H1 (cell line): ENCODE data around the gene R3HCC1L. TPM values are rescaled to one million over a fixed set of nuclear protein-coding genes. Genes with fewer than 3 reads are reported as not detected.

Experiments used
- ASH2L ChIP-seq: fragments of 200-600, 300-600 bp; sonication (generic); IDR thresholded peaks from one replicate; pipeline ENCODE4 v1.7.1; 2017; ENCODE audit warnings: low read length
- CHD2 ChIP-seq: IDR thresholded peaks from 2 replicates; pipeline ENCODE4 v1.6.1; 2012; ENCODE audit warnings: low read length, improper control_type of control experiment
- CTBP2 ChIP-seq: IDR thresholded peaks from 2 replicates; pipeline ENCODE4 v1.7.0; 2011; ENCODE audit warnings: borderline replicate concordance, mild to moderate bottlenecking, moderate library complexity, mixed read lengths, low read length; ENCODE audit not compliant: insufficient read depth, insufficient read length
- EGR1 ChIP-seq: IDR thresholded peaks from 2 replicates; pipeline ENCODE4 v1.6.1; 2011; ENCODE audit warnings: low read depth, low read length, borderline replicate concordance
- EP300 ChIP-seq, 2 experiments: IDR thresholded peaks; 1 replicate in 1 of 2; 2 replicates in 1 of 2; pipeline ENCODE4 v1.6.1; 2011 to 2012; ENCODE audit warnings: low read depth in 2 of 2, low read length in 2 of 2, mild to moderate bottlenecking in 2 of 2, borderline replicate concordance in 1 of 2, inconsistent platforms in 1 of 2, moderate library complexity in 1 of 2
- MAFK ChIP-seq: IDR thresholded peaks from 2 replicates; pipeline ENCODE4 v1.6.1; 2012; ENCODE audit warnings: low read depth, mild to moderate bottlenecking, improper control_type of control experiment, low read length
- SP2 ChIP-seq: IDR thresholded peaks from 2 replicates; pipeline ENCODE4 v1.6.1; 2012; ENCODE audit warnings: mild to moderate bottlenecking, low read length, inconsistent platforms
- TEAD4 ChIP-seq: IDR thresholded peaks from 2 replicates; pipeline ENCODE4 v1.6.1; 2012; ENCODE audit warnings: low read depth, low read length, inconsistent platforms, mixed read lengths
- polyA plus RNA-seq, 7 experiments: library from polyadenylated mRNA; depleted of rRNA in 3 of 7; stranded (reverse) in 5 of 7; unstranded in 2 of 7; fragments of >200 nt in 5 of 7; fragments of 200-250 nt in 2 of 7; gene quantifications; 1 replicate in 5 of 7; 2 replicates in 1 of 7; 4 replicates in 1 of 7; pipeline versions ENCODE4 v1.2.1 to v1.2.3, GENCODE V29; 2011 to 2013; ENCODE audit warnings: missing spikeins in 2 of 7, mixed read lengths in 2 of 7
- total RNA-seq: library from RNA; stranded (reverse); fragmentation: NEBNext Ultra II Directional; extraction: Animal tissue kit (Norgen Biotek cat#: 25700); gene quantifications from 2 replicates; pipeline ENCODE4 v1.2.1, GENCODE V29; 2021

Gene R3HCC1L
- total and polyA plus RNA-seq, 2 of the 8 experiments (the other 6 are each of a cell fraction or from before 2014, with no cell fraction given), result 6.9 to 13.9 TPM

- TF ChIP-seq EGR1, result no peak
- no peak for TF ChIP-seq TEAD4
- TF ChIP-seq CTBP2, result no peak
- no peak for TF ChIP-seq CHD2
- no peak for TF ChIP-seq EP300 (IDR thresholded peaks at IDR 0.05; ENCODE audit: borderline replicate concordance in 1 of 2, low read depth in 2 of 2, low read length in 2 of 2)
- TF ChIP-seq SP2, result no peak
- TF ChIP-seq MAFK, result no peak
- no peak for TF ChIP-seq ASH2L
Observed at GRCh38 chr10:98141484-98142073, 7.1 kb downstream of the R3HCC1L start (continued).
